GM10248 (cell line): ENCODE data around the gene EID1.

Experiments
- CTCF ChIA-PET: fragments of 300-600 bp; sonication (Branson Sonifier 250); formaldehyde crosslinking; extraction: SDS; loops from one replicate; lab custom pipeline; 2021; ENCODE audit warnings: antibody characterized with exemption; lab: Yijun Ruan, JAX
- POLR2A ChIA-PET: fragments of 350-650 bp; sonication (Branson Sonifier 250); formaldehyde crosslinking; extraction: SDS; loops from one replicate; lab custom pipeline; 2020; ENCODE audit warnings: antibody characterized with exemption; lab: Yijun Ruan, JAX
- DNase-seq: peaks from one replicate; pipeline ENCODE4 v3.0.0; 2012; ENCODE audit errors: extremely low spot score
- TF ChIP-seq, protein P1 (sequence below): IDR thresholded peaks from 2 replicates; pipeline ENCODE4 v1.5.1; 2012; ENCODE audit warnings: mild to moderate bottlenecking, low read depth; ENCODE audit errors: extremely low read depth, missing control alignments, control extremely low read depth

EID1 gene

DNA sequence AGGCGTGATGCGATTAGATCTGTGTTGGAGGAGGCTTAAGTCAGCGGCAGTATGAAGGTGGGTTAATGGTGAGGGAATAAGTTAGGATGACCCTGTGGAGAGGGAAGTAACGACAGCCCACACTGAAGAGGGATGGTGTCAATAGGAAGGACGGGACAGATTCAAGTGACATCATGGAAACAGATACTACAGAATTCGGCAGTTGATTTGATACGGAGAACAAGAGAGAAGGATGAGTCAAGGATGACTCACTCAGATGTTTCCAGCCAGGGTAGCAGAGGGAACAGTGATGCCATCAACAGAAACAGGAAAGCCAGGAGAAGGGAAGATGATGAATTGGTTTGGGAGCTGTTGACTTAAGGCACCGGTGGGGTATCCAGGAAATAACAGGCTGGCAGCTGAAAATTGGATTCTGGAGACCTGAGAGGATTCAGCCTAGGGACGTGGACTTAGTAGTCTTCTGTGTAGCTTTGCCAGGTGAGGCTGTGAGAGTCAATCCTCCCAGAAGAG lies 47.8 kb downstream of the EID1 start:
- POLR2A ChIA-PET = no interaction called here
- CTCF ChIA-PET = interaction anchor here (0.9 to 1.5 kb wide), 4 partner anchors 11 to 50 kb away, joined by 3 to 5 read pairs (median 4); no protein-coding TSS in a partner anchor
- TF ChIP-seq, protein P1, sequence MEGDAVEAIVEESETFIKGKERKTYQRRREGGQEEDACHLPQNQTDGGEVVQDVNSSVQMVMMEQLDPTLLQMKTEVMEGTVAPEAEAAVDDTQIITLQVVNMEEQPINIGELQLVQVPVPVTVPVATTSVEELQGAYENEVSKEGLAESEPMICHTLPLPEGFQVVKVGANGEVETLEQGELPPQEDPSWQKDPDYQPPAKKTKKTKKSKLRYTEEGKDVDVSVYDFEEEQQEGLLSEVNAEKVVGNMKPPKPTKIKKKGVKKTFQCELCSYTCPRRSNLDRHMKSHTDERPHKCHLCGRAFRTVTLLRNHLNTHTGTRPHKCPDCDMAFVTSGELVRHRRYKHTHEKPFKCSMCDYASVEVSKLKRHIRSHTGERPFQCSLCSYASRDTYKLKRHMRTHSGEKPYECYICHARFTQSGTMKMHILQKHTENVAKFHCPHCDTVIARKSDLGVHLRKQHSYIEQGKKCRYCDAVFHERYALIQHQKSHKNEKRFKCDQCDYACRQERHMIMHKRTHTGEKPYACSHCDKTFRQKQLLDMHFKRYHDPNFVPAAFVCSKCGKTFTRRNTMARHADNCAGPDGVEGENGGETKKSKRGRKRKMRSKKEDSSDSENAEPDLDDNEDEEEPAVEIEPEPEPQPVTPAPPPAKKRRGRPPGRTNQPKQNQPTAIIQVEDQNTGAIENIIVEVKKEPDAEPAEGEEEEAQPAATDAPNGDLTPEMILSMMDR = no peak
- DNase-seq = no peak

GRCh38 chr15:48928877-48929538 lies 51.1 kb downstream of the EID1 start:
- DNase-seq = no peak
- ChIA-PET POLR2A (no interaction called here), CTCF (interaction anchor here (1.2 kb wide), 1 partner anchor 13 kb away, joined by 3 read pairs; no protein-coding TSS in a partner anchor)
- TF ChIP-seq, protein P1 = no peak

GRCh38 chr15:48929661-48930060 lies 51.7 kb downstream of the EID1 start:
- ChIA-PET POLR2A (no interaction called here), CTCF (interaction anchor here (1.2 kb wide), 1 partner anchor 13 kb away, joined by 3 read pairs; no protein-coding TSS in a partner anchor)
- no peak for DNase-seq
- TF ChIP-seq, protein P1 = no peak
